ENCODE data around the gene MXD4. TPM values are rescaled to one million over a fixed set of nuclear protein-coding genes. Genes with fewer than 3 reads are reported as not detected.
A peak's percentile ranks its signal among the peaks of the same experiment; 100 is the strongest.

The MXD4 gene
- total RNA-seq, 1 experiment from 2014 or later = 9.1 TPM

DNA sequence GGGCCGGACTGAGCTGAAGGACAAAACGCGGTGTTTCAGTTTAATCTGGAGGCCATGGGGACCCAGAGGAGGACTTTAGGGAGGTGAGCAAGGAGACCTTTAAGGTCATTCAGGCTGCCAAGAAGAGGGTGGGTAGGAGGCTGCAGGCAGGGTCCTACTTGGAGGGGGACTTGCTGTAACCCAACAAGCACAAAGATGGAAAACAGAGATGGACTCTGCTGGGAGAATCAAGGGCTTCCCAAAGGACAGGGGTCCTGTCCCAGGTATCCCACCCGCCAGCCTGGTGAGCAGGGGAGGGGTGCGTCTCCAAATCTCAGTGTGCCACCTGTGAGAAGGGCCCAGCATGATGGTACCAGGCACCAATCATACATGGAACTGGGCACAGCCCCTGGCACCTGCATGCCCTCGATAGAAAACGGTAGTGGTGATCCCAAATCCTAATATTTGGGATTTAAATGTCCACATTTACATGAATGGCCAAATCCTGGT, 16.1 kb downstream of the MXD4 start:
- no TSS peak for BruUV-seq (replicated peaks)
- TF ChIP-seq EZH2 (IDR thresholded peaks at IDR 0.05; ENCODE audit: borderline replicate concordance, low read depth, low read length, poor library complexity, severe bottlenecking) = no peak
- TF ChIP-seq, protein P1, sequence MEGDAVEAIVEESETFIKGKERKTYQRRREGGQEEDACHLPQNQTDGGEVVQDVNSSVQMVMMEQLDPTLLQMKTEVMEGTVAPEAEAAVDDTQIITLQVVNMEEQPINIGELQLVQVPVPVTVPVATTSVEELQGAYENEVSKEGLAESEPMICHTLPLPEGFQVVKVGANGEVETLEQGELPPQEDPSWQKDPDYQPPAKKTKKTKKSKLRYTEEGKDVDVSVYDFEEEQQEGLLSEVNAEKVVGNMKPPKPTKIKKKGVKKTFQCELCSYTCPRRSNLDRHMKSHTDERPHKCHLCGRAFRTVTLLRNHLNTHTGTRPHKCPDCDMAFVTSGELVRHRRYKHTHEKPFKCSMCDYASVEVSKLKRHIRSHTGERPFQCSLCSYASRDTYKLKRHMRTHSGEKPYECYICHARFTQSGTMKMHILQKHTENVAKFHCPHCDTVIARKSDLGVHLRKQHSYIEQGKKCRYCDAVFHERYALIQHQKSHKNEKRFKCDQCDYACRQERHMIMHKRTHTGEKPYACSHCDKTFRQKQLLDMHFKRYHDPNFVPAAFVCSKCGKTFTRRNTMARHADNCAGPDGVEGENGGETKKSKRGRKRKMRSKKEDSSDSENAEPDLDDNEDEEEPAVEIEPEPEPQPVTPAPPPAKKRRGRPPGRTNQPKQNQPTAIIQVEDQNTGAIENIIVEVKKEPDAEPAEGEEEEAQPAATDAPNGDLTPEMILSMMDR (conservative IDR thresholded peaks at IDR 0.05; ENCODE audit: low read depth, low read length) = no peak
- ChIA-PET CTCF (no interaction called here), POLR2A (ENCODE audit: low non-redundant PET) (no interaction called here)
- no peak for DNase-seq (ENCODE audit: low spot score)
- Histone ChIP-seq H3K27ac (ENCODE audit: low read depth, low read length, poor library complexity, severe bottlenecking) (peak overlapping the region; percentile 29), H3K27me3 (replicated peaks; ENCODE audit: insufficient read depth, low read depth, low read length, poor library complexity) (no peaks in the 10 kb centered on the region), H3K4me3 (ENCODE audit: low read depth, low read length, poor library complexity, severe bottlenecking) (no peak overlapping the region), H3K4me1 (ENCODE audit: insufficient read depth, low read length, poor library complexity, severe bottlenecking) (peaks cover 22% of the 10 kb centered on the region), H3K36me3 (ENCODE audit: insufficient read depth, low read length, poor library complexity, severe bottlenecking) (no peaks in the 10 kb centered on the region), H3K9me3 (ENCODE audit: low read depth, low read length, poor library complexity, severe bottlenecking) (no peaks in the 10 kb centered on the region)
- intact Hi-C loops (cut with micrococcal nuclease; ENCODE audit: unreplicated experiment) = no loop called here

DNA sequence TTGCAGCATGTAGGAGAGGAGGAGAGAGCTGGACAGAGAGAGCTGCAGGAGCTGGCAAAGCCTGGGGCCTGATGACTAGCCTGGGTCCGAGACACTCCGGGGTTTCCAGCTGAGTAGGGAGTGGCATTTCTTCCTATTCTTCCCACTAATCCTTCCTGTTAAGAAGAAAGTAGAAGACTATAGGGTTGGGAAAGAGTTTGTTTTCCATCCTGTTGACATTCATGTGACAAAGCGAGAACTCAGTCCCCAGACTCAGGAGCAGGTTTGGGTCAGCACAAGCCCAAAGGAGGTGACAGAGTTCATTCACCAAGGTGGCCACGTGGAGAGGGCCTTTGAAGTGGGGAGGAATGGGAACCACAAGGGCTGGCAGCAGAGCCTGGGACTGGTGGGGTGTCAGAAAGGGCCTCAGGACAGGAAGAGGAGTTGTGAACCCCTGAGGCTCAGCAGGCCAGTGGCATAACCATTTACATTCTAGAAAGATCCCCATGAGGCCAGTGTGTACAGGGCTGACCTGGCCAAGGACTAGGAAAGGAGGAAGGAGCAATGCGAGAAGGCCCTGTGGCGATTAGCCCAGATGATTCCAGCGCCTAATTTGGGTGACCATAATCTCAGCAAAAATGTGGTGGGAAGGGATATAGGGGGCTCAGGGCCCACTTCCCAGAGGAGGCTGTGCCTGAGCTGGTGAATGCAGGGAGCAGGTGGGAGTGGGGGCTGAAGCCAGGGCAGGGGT, 16.7 kb downstream of the MXD4 start:
- TF ChIP-seq, protein P1 (conservative IDR thresholded peaks at IDR 0.05; ENCODE audit: low read depth, low read length) = no peak
- TF ChIP-seq EZH2 (IDR thresholded peaks at IDR 0.05; ENCODE audit: borderline replicate concordance, low read depth, low read length, poor library complexity, severe bottlenecking) = no peak

DNA sequence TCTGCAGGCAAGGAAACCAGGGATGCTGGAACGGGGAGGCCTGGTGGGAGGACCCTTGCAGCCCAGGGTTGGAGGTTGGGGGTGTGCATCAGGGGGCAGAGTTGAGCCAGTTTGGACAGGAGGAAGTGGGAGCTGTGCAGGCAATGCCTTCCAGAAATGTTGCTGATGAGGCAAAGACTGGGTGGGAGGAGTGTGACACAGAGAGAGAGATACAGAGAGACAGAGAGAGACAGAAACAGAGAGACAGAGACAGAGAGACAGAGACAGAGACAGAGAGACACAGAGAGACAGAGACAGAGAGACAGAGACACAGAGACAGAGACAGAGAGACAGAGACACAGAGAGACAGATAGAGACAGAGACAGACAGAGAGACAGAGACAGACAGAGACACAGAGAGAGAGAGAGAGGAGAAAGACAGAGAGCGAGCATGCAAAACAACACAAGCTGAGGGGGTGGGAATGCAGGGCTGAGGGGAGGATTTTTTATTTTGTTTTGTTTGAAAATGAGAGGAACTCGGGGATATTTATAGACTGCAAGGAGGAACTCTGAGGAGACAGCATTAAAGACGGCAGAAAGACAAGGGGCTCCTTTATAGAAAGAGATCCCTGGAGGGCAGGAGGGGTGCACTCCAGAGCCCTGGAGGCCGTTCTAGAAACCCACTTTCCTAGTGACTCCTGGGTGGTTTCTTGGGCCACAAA, 18.1 kb downstream of the MXD4 start:
- intact Hi-C loops (cut with micrococcal nuclease; ENCODE audit: unreplicated experiment) = loop anchor here (5.0 kb wide), 1 partner anchor 173 kb away; the partner anchor contains the start of genes CFAP99 and ZFYVE28
- TF ChIP-seq, protein P1 (conservative IDR thresholded peaks at IDR 0.05; ENCODE audit: low read depth, low read length) = no peak
- no peak for TF ChIP-seq EZH2 (IDR thresholded peaks at IDR 0.05; ENCODE audit: borderline replicate concordance, low read depth, low read length, poor library complexity, severe bottlenecking)
- Histone ChIP-seq H3K4me3 (ENCODE audit: low read depth, low read length, poor library complexity, severe bottlenecking) (no peak overlapping the region), H3K27ac (ENCODE audit: low read depth, low read length, poor library complexity, severe bottlenecking) (peak overlapping the region; percentile 19), H3K9me3 (ENCODE audit: low read depth, low read length, poor library complexity, severe bottlenecking) (no peaks in the 10 kb centered on the region), H3K36me3 (ENCODE audit: insufficient read depth, low read length, poor library complexity, severe bottlenecking) (peaks cover 5% of the 10 kb centered on the region), H3K4me1 (ENCODE audit: insufficient read depth, low read length, poor library complexity, severe bottlenecking) (peaks cover 32% of the 10 kb centered on the region), H3K27me3 (replicated peaks; ENCODE audit: insufficient read depth, low read depth, low read length, poor library complexity) (no peaks in the 10 kb centered on the region)
- ChIA-PET CTCF (no interaction called here), POLR2A (ENCODE audit: low non-redundant PET) (no interaction called here)
- no TSS peak for BruUV-seq (replicated peaks)
- DNase-seq (ENCODE audit: low spot score) = no peak

More for the DNA sequence above, 16.7 kb downstream of the MXD4 start:
- Histone ChIP-seq H3K36me3 (ENCODE audit: insufficient read depth, low read length, poor library complexity, severe bottlenecking) (no peaks in the 10 kb centered on the region), H3K4me3 (ENCODE audit: low read depth, low read length, poor library complexity, severe bottlenecking) (no peak overlapping the region), H3K27ac (ENCODE audit: low read depth, low read length, poor library complexity, severe bottlenecking) (peak overlapping the region; percentile 29), H3K27me3 (replicated peaks; ENCODE audit: insufficient read depth, low read depth, low read length, poor library complexity) (no peaks in the 10 kb centered on the region), H3K9me3 (ENCODE audit: low read depth, low read length, poor library complexity, severe bottlenecking) (no peaks in the 10 kb centered on the region), H3K4me1 (ENCODE audit: insufficient read depth, low read length, poor library complexity, severe bottlenecking) (peaks cover 25% of the 10 kb centered on the region)
- ChIA-PET POLR2A (ENCODE audit: low non-redundant PET) (no interaction called here), CTCF (no interaction called here)
- peak; percentile 60 for DNase-seq (ENCODE audit: low spot score)
- no TSS peak for BruUV-seq (replicated peaks)
- intact Hi-C loops (cut with micrococcal nuclease; ENCODE audit: unreplicated experiment) = no loop called here
